Bone marrow (tissue), 2 donors: ENCODE data around the gene CCDC137.
A peak's percentile ranks its signal among the peaks of the same experiment; 100 is the strongest.

Source experiments
- DNase-seq, 2 donors: peaks; one replicate each; lab custom pipeline; 2025; lab: John Stamatoyannopoulos, UW

CCDC137 gene

GRCh38 chr17:81683208-81683583 lies 16.7 kb downstream of the CCDC137 start:
- DNase-seq = no peak

GRCh38 chr17:81683584-81684441 lies 17.3 kb downstream of the CCDC137 start, which contains the start of the genes ARL16 and HGS:
TSS of gene ARL16 (minus strand) at chr17:81683797. CDS start at chr17:81683753, 44 bp downstream.
TSS of gene HGS (plus strand) at chr17:81684011. CDS start at chr17:81684067, 56 bp downstream.
- DNase-seq = peak; percentile 92 to 99

GRCh38 chr17:81684442-81684911 lies 17.9 kb downstream of the CCDC137 start:
- no peak for DNase-seq

- no peak for DNase-seq
Observed at GRCh38 chr17:81685108-81685507, 18.6 kb downstream of the CCDC137 start.

GRCh38 chr17:81686614-81687013 lies 20.1 kb downstream of the CCDC137 start:
- no peak for DNase-seq

GRCh38 chr17:81687770-81688541 lies 21.4 kb downstream of the CCDC137 start:
- DNase-seq = no peak

GRCh38 chr17:81688616-81689015 lies 22.1 kb downstream of the CCDC137 start:
- no peak for DNase-seq

- no peak for DNase-seq
Observed at GRCh38 chr17:81690066-81690465, 23.5 kb downstream of the CCDC137 start.

- DNase-seq = no peak
Observed at GRCh38 chr17:81690549-81690948, 24.0 kb downstream of the CCDC137 start.

- no peak for DNase-seq
Observed at GRCh38 chr17:81691196-81691595, 24.7 kb downstream of the CCDC137 start.

GRCh38 chr17:81691608-81692007 lies 25.1 kb downstream of the CCDC137 start:
- no peak for DNase-seq

- DNase-seq = no peak
Observed at GRCh38 chr17:81693509-81694210, 27.1 kb downstream of the CCDC137 start.

- no peak for DNase-seq
Observed at GRCh38 chr17:81694810-81695209, 28.3 kb downstream of the CCDC137 start.

- no peak for DNase-seq
Observed at GRCh38 chr17:81695211-81695610, 28.7 kb downstream of the CCDC137 start.

GRCh38 chr17:81695801-81696200 lies 29.3 kb downstream of the CCDC137 start:
- no peak for DNase-seq

GRCh38 chr17:81696218-81696941 lies 29.8 kb downstream of the CCDC137 start:
- no peak for DNase-seq

- no peak for DNase-seq
Observed at GRCh38 chr17:81697261-81698044, 30.9 kb downstream of the CCDC137 start.

GRCh38 chr17:81700353-81701287 lies 34.1 kb downstream of the CCDC137 start:
- no peak for DNase-seq

GRCh38 chr17:81701288-81702071 lies 34.9 kb downstream of the CCDC137 start:
- no peak for DNase-seq
